GM12864 (cell line): ENCODE results near the gene CDH4.

Source experiments
- DNase-seq: peaks from one replicate; pipeline ENCODE4 v3.0.0-alpha.2; 2011; ENCODE audit warnings: low read depth
- H3K4me3 ChIP-seq: 2 replicates; pipeline ENCODE4 v1.5.1; 2011; ENCODE audit warnings: mild to moderate bottlenecking, low read depth, low read length, control low read depth
- CTCF ChIP-seq: IDR thresholded peaks from 2 replicates; pipeline ENCODE4 v1.5.1; 2011; ENCODE audit warnings: low read depth, mild to moderate bottlenecking, moderate library complexity, low read length, control low read depth, inconsistent platforms; ENCODE audit errors: missing control alignments

CDH4 gene

GRCh38 chr20:61736751-61737310 is 484.8 kb downstream of the CDH4 start:
- H3K4me3 ChIP-seq = no peak overlapping the region
- TF ChIP-seq CTCF = no peak
- no peak for DNase-seq

GRCh38 chr20:61737346-61737745 is 485.3 kb downstream of the CDH4 start:
- H3K4me3 ChIP-seq = no peak overlapping the region
- TF ChIP-seq CTCF = no peak
- DNase-seq = no peak

GRCh38 chr20:61737812-61738443 is 485.9 kb downstream of the CDH4 start:
- no peak for DNase-seq
- H3K4me3 ChIP-seq = no peak overlapping the region
- no peak for TF ChIP-seq CTCF

GRCh38 chr20:61738601-61739069 is 486.6 kb downstream of the CDH4 start:
- no peak for DNase-seq
- TF ChIP-seq CTCF = no peak
- H3K4me3 ChIP-seq = no peak overlapping the region

GRCh38 chr20:61739086-61739831 is 487.2 kb downstream of the CDH4 start:
- DNase-seq = no peak
- H3K4me3 ChIP-seq = no peak overlapping the region
- no peak for TF ChIP-seq CTCF

- H3K4me3 ChIP-seq = no peak overlapping the region
- DNase-seq = no peak
- no peak for TF ChIP-seq CTCF
Observed at GRCh38 chr20:61739832-61740118, 487.7 kb downstream of the CDH4 start.
